Measurements from ENCODE around the gene ABI3.

Gene ABI3

GRCh38 chr17:49217651-49218413 is 7.3 kb downstream of the ABI3 start:
- Histone ChIP-seq H3K9me3 (replicated peaks; ENCODE audit: low read length) (no peaks in the 10 kb centered on the region), H3K4me3 (ENCODE audit: low read length) (no peak overlapping the region), H3K4me1 (ENCODE audit: control insufficient read depth, insufficient read depth, low read length) (no peaks in the 10 kb centered on the region), H3K27me3 (ENCODE audit: control insufficient read depth, insufficient read depth, low read length) (peaks cover 44% of the 10 kb centered on the region), H3K36me3 (ENCODE audit: insufficient read depth, low read length) (no peaks in the 10 kb centered on the region), H3K9ac (ENCODE audit: low read depth, low read length) (no peak overlapping the region), H3K4me2 (ENCODE audit: low read length) (no peak overlapping the region)

- no peak overlapping the region for H3K9ac ChIP-seq (ENCODE audit: low read depth, low read length)
- peaks cover 47% of the 10 kb centered on the region for H3K27me3 ChIP-seq (ENCODE audit: control insufficient read depth, insufficient read depth, low read length)
- H3K36me3 ChIP-seq (ENCODE audit: insufficient read depth, low read length), result no peaks in the 10 kb centered on the region
- no peaks in the 10 kb centered on the region for H3K9me3 ChIP-seq (replicated peaks; ENCODE audit: low read length)
- no peak overlapping the region for H3K4me3 ChIP-seq (ENCODE audit: low read length)
- peaks cover 3% of the 10 kb centered on the region for H3K4me1 ChIP-seq (ENCODE audit: control insufficient read depth, insufficient read depth, low read length)
- H3K4me2 ChIP-seq (ENCODE audit: low read length), result no peak overlapping the region
Measured at GRCh38 chr17:49218941-49219913, 8.7 kb downstream of the ABI3 start.

GRCh38 chr17:49219987-49220386 is 9.5 kb downstream of the ABI3 start:
- Histone ChIP-seq H3K9ac (ENCODE audit: low read depth, low read length) (no peak overlapping the region), H3K36me3 (ENCODE audit: insufficient read depth, low read length) (no peaks in the 10 kb centered on the region), H3K27me3 (ENCODE audit: control insufficient read depth, insufficient read depth, low read length) (peaks cover 54% of the 10 kb centered on the region), H3K9me3 (replicated peaks; ENCODE audit: low read length) (no peaks in the 10 kb centered on the region), H3K4me1 (ENCODE audit: control insufficient read depth, insufficient read depth, low read length) (peaks cover 3% of the 10 kb centered on the region), H3K4me3 (ENCODE audit: low read length) (no peak overlapping the region), H3K4me2 (ENCODE audit: low read length) (no peak overlapping the region)

GRCh38 chr17:49223168-49223516 is 12.6 kb downstream of the ABI3 start:
- H3K4me1 ChIP-seq (ENCODE audit: control insufficient read depth, insufficient read depth, low read length), result peaks cover 3% of the 10 kb centered on the region
- H3K9me3 ChIP-seq (replicated peaks; ENCODE audit: low read length), result no peaks in the 10 kb centered on the region
- peak overlapping the region; percentile 44 for H3K4me2 ChIP-seq (ENCODE audit: low read length)
- peaks cover 78% of the 10 kb centered on the region for H3K27me3 ChIP-seq (ENCODE audit: control insufficient read depth, insufficient read depth, low read length)
- no peaks in the 10 kb centered on the region for H3K36me3 ChIP-seq (ENCODE audit: insufficient read depth, low read length)
- H3K4me3 ChIP-seq (ENCODE audit: low read length), result no peak overlapping the region
- H3K9ac ChIP-seq (ENCODE audit: low read depth, low read length), result no peak overlapping the region

GRCh38 chr17:49223517-49224197 is 13.2 kb downstream of the ABI3 start:
- peaks cover 75% of the 10 kb centered on the region for H3K27me3 ChIP-seq (ENCODE audit: control insufficient read depth, insufficient read depth, low read length)
- peaks cover 3% of the 10 kb centered on the region for H3K4me1 ChIP-seq (ENCODE audit: control insufficient read depth, insufficient read depth, low read length)
- H3K4me3 ChIP-seq (ENCODE audit: low read length), result no peak overlapping the region
- H3K9ac ChIP-seq (ENCODE audit: low read depth, low read length), result no peak overlapping the region
- H3K36me3 ChIP-seq (ENCODE audit: insufficient read depth, low read length), result no peaks in the 10 kb centered on the region
- no peaks in the 10 kb centered on the region for H3K9me3 ChIP-seq (replicated peaks; ENCODE audit: low read length)
- peak overlapping the region; percentile 44 for H3K4me2 ChIP-seq (ENCODE audit: low read length)

- H3K27me3 ChIP-seq (ENCODE audit: control insufficient read depth, insufficient read depth, low read length), result peaks cover 68% of the 10 kb centered on the region
Measured at GRCh38 chr17:49224198-49224996, 13.9 kb downstream of the ABI3 start.

GRCh38 chr17:49224997-49225337 is 14.5 kb downstream of the ABI3 start:
- Histone ChIP-seq H3K4me3 (ENCODE audit: low read length) (no peak overlapping the region), H3K4me2 (ENCODE audit: low read length) (no peak overlapping the region), H3K27me3 (ENCODE audit: control insufficient read depth, insufficient read depth, low read length) (peaks cover 70% of the 10 kb centered on the region), H3K9ac (ENCODE audit: low read depth, low read length) (no peak overlapping the region), H3K36me3 (ENCODE audit: insufficient read depth, low read length) (no peaks in the 10 kb centered on the region), H3K4me1 (ENCODE audit: control insufficient read depth, insufficient read depth, low read length) (peaks cover 3% of the 10 kb centered on the region), H3K9me3 (replicated peaks; ENCODE audit: low read length) (no peaks in the 10 kb centered on the region)

More at GRCh38 chr17:49224198-49224996, 13.9 kb downstream of the ABI3 start:
- Histone ChIP-seq H3K36me3 (ENCODE audit: insufficient read depth, low read length) (no peaks in the 10 kb centered on the region), H3K4me2 (ENCODE audit: low read length) (peak overlapping the region; percentile 25), H3K9me3 (replicated peaks; ENCODE audit: low read length) (no peaks in the 10 kb centered on the region), H3K4me1 (ENCODE audit: control insufficient read depth, insufficient read depth, low read length) (peaks cover 3% of the 10 kb centered on the region), H3K4me3 (ENCODE audit: low read length) (no peak overlapping the region), H3K9ac (ENCODE audit: low read depth, low read length) (no peak overlapping the region)

- H3K4me2 ChIP-seq (ENCODE audit: low read length), result no peak overlapping the region
- peaks cover 11% of the 10 kb centered on the region for H3K4me1 ChIP-seq (ENCODE audit: control insufficient read depth, insufficient read depth, low read length)
- H3K9me3 ChIP-seq (replicated peaks; ENCODE audit: low read length), result no peaks in the 10 kb centered on the region
- H3K4me3 ChIP-seq (ENCODE audit: low read length), result no peak overlapping the region
- H3K36me3 ChIP-seq (ENCODE audit: insufficient read depth, low read length), result no peaks in the 10 kb centered on the region
- H3K9ac ChIP-seq (ENCODE audit: low read depth, low read length), result no peak overlapping the region
- peaks cover 70% of the 10 kb centered on the region for H3K27me3 ChIP-seq (ENCODE audit: control insufficient read depth, insufficient read depth, low read length)
Measured at GRCh38 chr17:49225554-49226236, 15.2 kb downstream of the ABI3 start.

GRCh38 chr17:49226771-49227435 is 16.4 kb downstream of the ABI3 start:
- Histone ChIP-seq H3K27me3 (ENCODE audit: control insufficient read depth, insufficient read depth, low read length) (peaks cover 72% of the 10 kb centered on the region), H3K9ac (ENCODE audit: low read depth, low read length) (no peak overlapping the region), H3K4me1 (ENCODE audit: control insufficient read depth, insufficient read depth, low read length) (peaks cover 15% of the 10 kb centered on the region), H3K4me2 (ENCODE audit: low read length) (no peak overlapping the region), H3K4me3 (ENCODE audit: low read length) (no peak overlapping the region), H3K36me3 (ENCODE audit: insufficient read depth, low read length) (no peaks in the 10 kb centered on the region), H3K9me3 (replicated peaks; ENCODE audit: low read length) (no peaks in the 10 kb centered on the region)

Data from skeletal muscle satellite cell (primary cell).